NCI-H2171 (cell line): ENCODE measurements around the gene PSMD5.

Source experiments
- DNase-seq: peaks from one replicate; lab custom pipeline; 2025; lab: John Stamatoyannopoulos, UW

PSMD5 gene

GRCh38 chr9:120875195-120875565 is 32.5 kb upstream of the PSMD5 start:
- DNase-seq, result no peak

GRCh38 chr9:120874226-120875194 is 31.8 kb upstream of the PSMD5 start:
- DNase-seq, result no peak

- no peak for DNase-seq
Observed at GRCh38 chr9:120873512-120873911, 30.8 kb upstream of the PSMD5 start.

GRCh38 chr9:120872791-120873502 is 30.2 kb upstream of the PSMD5 start:
- no peak for DNase-seq

GRCh38 chr9:120870206-120870605 is 27.5 kb upstream of the PSMD5 start:
- no peak for DNase-seq

GRCh38 chr9:120869726-120870125 is 27.0 kb upstream of the PSMD5 start:
- no peak for DNase-seq

- DNase-seq, result no peak
Observed at GRCh38 chr9:120869360-120869687, 26.6 kb upstream of the PSMD5 start.

- DNase-seq, result peak; percentile 48
Observed at GRCh38 chr9:120868676-120869359, 26.1 kb upstream of the PSMD5 start.

GRCh38 chr9:120868339-120868675 is 25.6 kb upstream of the PSMD5 start:
- DNase-seq, result no peak

GRCh38 chr9:120867676-120868338 is 25.1 kb upstream of the PSMD5 start:
- no peak for DNase-seq

GRCh38 chr9:120866651-120867050 is 23.9 kb upstream of the PSMD5 start:
- no peak for DNase-seq

- DNase-seq, result no peak
Observed at GRCh38 chr9:120865809-120866208, 23.1 kb upstream of the PSMD5 start.

GRCh38 chr9:120865176-120865575 is 22.5 kb upstream of the PSMD5 start:
- no peak for DNase-seq

- no peak for DNase-seq
Observed at GRCh38 chr9:120864719-120865118, 22.0 kb upstream of the PSMD5 start.

- DNase-seq, result no peak
Observed at GRCh38 chr9:120863833-120864232, 21.1 kb upstream of the PSMD5 start.

GRCh38 chr9:120862452-120862851 is 19.7 kb upstream of the PSMD5 start:
- DNase-seq, result no peak

- no peak for DNase-seq
Observed at GRCh38 chr9:120861935-120862334, 19.2 kb upstream of the PSMD5 start.

GRCh38 chr9:120860083-120860482 is 17.4 kb upstream of the PSMD5 start:
- no peak for DNase-seq

- DNase-seq, result no peak
Observed at GRCh38 chr9:120859361-120859760, 16.6 kb upstream of the PSMD5 start.

GRCh38 chr9:120857902-120858301 is 15.2 kb upstream of the PSMD5 start:
- no peak for DNase-seq

- no peak for DNase-seq
Observed at GRCh38 chr9:120857481-120857880, 14.8 kb upstream of the PSMD5 start.

- DNase-seq, result peak; percentile 3
Observed at GRCh38 chr9:120856700-120857099, 14.0 kb upstream of the PSMD5 start.
